Measurements from ENCODE around the gene SAXO2.

- TF ChIP-seq CTCF (conservative IDR thresholded peaks at IDR 0.05 in 1 of 2, IDR thresholded peaks at IDR 0.05 in 1 of 2; ENCODE audit: low read depth in 1 of 2, low read length in 2 of 2) (no peak), EZH2 (IDR thresholded peaks at IDR 0.05; ENCODE audit: low read length, missing control alignments) (no peak)
Measured at GRCh38 chr15:82314769-82315518, 52.3 kb downstream of the SAXO2 start.

All from fibroblast of lung (primary cell).